ENCODE data around the gene ZACN.

The ZACN gene

DNA sequence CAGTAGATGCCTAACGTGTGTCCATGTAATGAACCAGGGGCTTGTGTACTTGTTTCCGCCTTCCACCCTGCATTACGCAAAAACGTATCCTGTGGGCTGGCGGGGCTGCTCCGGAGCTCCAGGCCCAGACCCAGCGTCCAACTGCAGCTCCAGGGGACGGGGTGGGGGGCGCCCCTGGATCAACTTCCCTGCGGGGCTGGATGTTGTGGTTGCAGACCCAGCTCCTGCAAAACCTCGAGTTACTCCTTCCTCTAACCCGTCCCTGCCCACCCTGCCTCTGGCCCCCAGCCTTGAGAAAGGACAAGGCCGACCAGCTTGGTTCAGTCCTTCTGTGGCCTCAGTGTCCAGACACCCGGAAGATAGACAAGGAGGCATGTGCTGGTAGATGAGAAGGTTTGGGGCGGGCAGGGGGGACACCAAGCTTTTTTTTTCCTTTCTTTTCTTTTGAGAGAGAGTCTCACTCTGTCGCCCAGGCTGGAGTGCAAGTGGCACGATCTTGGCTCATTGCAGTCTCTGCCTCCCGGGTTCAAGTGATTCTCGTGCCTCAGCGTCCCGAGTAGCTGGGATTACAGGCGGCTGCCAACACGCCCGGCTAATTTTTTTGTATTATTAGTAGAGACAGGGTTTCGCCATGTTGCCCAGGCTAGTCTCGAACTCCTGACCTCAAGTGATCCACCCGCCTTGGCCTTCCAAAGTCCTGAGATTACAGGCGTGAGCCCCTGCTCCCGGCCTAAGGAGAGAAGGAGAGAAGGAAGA, 25.3 kb downstream of the ZACN start:
- DNase-seq = no peak

DNA sequence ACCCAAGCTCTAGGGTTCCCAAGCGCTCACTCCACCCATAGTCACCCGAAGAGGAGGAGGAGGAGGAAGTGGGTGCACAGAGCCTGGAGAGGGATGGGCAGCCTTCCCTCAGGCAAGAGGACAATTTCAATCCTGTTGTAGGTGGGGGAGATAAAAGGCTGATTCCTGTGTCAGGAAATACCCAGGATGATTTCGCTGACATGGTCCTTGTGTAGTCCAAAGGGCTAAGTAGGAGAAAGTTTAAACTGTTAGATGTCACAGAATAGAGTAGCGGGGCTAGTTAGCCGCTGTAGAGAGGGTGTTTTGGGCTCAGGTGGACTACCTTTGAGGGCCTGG, 25.9 kb downstream of the ZACN start:
- DNase-seq = no peak

DNA sequence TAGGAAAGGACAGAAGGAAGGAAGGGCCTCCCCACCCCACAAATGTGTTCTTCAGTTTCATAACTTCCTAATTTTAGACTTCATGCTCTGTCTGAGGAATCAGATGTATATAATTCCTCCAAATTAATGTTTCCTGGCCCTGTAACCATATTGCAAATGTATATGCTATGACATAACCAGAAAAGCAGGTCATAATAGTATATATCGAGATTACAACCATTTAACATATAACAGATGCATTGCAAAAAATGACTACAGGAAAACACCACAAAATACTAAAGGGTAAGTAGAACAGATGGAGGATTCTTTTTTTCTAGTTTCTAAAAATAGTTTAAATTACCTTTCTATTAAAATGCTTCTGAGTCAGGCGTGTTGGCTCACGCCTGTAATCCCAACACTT, 27.7 kb downstream of the ZACN start:
- DNase-seq = no peak

DNA sequence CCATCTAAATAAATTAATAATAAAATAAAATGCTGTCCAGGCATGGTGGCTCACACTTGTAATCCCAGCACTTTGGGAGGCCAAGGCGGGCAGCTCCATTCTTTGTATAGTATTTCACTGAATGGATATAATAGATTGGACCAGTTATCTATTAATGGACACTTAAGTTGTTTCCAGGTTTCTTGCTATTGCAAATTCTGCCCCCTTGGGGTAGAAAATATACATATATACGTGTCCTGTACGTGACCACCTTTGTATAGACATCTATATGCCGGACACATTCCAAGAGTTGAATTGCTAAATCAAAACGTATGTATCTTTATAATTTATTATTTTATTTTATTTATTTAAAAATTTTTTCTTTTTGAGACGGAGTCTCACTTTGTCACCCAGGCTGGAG, 28.5 kb downstream of the ZACN start:
- peak in 1 of 2 donors; percentile 25 for DNase-seq

DNA sequence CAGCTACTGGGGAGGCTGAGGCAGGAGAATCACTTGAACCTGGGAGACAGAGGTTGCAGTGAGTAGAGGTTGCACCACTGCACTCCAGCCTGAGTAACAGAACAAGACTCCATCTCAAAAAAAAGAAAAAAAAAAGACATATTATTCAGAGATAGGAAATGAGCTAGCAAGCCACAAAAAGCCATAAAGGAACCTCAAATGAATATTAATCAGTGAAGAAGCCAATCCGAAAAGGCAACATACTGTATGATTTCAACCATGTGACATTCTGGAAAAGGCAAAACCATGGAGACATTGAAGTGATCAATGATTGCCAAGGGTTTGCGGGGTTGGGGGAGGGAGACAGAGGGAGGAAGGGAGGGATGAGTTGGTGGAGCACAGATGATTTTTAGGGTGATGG, 33.0 kb downstream of the ZACN start:
- no peak for DNase-seq

DNA sequence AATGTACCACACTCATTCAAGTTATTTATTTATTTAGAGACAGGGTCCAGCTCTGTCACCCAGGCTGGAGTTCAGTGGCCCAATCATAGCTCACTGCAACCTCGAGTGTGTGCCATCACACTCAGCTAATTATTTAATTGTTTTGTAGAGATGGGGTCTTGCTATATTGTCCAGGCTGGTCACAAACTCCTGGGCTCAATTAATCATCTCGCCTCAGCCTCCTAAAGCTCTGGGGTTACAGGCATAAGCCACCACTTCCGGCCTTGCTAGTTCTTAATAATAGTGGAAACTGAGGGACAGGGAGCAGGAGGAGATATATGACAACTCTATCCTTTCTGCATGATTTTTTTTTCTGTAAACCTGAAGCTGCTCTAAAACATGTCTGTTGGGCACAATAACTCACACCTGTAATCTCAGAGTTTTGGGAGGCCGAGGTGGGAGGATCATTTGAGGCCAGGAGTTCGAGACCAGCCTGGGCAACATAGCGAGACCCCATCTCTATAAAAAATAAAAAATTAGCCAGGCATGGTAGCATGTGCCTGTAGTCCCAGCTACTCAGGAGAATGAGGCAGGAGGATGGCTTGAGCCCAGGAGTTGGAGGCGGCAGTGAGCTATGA, 36.3 kb downstream of the ZACN start:
- DNase-seq = no peak

DNA sequence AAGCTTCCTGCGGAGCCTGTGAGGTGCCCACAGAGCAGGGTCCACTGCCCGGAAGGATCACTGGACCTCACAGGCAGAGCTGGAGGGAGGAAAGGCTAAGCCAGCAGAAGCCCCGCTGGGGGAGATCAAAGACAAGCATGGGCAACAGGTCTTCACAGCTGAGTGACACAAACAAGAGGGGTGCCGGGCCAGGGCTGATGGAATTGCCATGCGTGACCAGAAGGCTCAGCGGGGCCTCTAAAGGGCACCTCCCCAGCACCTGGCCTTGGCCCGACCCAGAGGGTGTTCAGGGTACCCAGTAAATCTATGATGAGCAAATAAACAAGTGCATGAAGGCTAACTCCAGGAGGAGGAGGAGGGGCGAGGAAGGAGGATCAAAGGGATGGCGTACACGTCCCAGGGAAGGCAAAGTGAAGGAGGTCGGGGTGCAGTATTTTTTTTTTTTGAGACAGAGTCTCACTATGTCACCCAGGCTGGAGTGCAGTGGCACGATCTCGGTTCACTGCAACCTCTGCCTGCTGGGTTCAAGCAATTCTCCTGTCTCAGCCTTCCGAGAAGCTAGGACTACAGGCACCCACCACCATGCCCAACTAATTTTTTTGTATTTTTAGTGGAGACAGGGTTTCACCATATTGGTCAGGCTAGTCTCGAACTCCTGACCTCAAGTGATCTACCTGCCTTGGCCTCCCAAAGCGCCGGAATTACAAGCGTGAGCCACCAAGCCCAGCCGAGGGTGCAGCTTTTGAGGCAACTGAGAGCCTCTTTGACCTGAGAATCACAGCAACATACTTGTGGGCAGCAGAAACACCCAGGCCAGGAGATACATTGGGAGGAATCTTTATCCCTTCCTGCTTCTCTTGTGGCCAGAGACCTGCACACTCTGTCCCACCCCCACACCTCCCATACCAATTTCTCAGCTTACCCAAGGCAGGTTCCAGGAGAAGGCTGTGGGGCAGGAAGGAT, 40.7 kb downstream of the ZACN start:
- no peak for DNase-seq

DNA sequence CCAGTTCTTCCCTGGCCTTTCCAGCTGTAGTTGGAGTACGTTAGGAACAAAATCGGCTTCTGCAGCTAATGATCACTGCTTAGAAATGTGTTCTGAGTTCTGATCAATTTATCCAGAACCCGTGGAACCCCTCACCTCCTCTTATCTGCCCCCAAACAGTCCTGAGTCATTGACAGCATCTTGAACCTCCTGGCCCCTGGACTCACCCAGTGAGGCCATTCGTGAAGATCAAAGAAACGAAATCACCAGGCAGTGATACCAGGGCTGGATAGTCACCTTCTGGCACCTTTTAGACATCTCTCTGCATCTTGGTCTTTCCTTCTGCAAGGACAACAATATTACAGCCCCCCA, 41.7 kb downstream of the ZACN start:
- DNase-seq = no peak

DNA sequence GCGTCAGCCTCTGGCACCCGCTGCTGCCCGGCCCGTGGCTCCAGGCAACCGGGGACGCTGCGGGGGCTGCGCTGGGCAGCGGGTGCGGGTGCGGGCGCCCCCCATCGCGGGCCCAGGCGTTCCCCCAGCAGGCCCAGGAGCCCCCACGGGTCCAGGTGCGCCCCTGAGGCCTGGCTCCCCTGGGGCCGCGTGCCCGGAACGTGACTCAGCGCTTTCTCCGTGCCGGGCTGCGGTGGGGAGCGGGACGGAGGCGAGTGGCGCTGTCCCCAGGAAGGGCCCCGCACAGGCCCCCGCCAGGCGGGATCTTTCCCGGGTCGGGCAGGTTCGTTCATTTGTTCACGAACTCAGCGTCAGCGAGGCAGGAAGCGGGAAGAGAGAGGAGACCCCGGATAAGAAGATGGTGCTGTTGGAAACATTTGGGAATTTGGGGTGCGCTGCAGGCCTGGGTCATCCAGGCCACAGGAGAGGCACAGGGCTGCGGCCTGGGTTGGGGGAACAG, 43.0 kb downstream of the ZACN start:
- no peak for DNase-seq

DNA sequence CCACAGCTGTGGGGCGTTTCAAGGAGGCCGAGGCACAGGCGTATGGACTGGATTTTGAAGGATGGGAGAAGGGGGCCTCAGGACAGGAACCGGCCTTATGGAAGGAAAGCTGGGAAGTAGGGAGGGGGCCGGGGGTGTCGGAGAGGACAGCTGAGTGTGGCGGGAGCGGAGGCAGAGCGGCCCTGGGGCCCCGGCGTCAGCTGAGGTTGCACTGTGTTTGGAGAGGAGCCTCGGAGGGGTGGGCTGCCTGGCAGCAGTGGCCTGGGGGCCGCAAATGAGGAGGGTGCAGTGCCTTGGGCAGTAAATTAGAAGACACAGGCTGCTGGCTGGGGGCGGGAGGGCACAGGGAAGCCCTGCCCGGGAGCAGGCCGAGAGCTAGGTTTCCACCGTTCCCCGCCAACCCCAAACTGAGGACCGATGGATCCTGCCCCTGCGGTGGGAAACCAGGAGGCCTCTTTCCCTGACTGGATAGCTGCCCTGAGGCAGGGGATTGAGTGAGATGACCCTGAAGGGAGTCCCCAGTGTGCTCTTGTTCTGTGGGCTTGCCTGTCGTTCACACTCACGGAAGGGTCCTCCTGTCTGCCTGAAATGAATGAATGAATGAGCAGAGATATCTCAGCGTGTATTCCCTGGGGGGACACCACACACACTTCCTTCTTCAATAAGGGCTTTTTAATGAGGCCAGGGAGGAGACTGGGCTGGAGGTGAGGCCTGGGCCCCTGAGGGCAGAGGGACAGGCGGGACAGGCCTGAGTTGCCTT, 43.6 kb downstream of the ZACN start:
- no peak for DNase-seq

DNA sequence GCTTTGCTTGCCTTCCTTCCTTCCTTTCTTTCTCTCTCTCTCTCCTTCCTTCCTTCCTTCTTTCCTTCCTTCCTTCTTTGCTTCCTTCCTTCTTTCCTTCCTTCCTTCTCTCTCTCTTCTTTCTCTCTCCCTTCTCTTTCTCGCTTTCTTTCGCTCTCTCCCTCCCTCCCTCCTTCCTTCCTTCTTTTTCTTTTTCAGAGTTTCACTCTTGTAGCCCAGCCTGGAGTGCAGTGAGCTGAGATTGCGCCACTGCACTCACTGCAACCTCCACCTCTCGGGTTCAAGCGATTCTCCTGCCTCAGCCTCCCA, 44.2 kb downstream of the ZACN start:
- DNase-seq = no peak

DNA sequence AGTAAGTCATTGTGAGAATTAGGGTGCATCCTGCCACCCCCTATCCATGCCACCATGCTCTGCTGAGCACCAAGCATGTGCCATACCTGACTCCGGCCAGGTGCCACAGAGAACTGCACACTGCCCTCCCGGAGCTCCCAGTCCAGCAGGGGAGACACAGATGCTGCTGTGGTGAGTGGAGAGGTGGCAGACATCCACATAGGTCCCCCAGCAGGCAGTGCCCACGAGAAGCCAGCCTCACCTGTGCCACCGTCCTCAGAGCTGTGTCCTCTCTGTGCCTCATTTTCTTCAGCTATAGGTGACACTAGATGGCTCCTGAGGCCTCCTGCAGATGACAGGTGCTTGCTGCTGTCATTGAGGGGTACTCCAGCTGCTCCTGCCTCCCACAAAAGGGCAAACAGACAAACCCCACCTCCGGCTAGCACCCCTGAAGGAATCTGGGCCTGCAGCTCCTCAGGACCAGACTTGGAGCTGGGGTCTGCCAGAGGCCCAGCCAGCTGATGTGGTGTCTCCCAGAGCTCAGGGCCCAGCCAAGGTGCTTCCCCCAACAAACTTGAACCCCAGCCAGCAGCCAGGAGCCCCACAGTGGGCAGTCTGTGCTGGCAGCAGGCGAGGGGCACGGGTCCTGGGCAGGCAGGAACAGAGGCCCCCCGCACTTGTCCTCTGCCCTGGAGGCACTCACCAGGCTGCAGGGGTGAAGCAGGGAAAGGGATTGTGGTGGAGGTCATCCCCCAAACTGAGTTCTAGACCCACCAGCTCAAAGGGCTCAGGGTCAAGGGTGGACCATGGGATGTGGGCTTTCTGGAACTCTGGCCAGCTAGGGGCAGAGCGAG, 45.0 kb downstream of the ZACN start:
- DNase-seq = no peak

DNA sequence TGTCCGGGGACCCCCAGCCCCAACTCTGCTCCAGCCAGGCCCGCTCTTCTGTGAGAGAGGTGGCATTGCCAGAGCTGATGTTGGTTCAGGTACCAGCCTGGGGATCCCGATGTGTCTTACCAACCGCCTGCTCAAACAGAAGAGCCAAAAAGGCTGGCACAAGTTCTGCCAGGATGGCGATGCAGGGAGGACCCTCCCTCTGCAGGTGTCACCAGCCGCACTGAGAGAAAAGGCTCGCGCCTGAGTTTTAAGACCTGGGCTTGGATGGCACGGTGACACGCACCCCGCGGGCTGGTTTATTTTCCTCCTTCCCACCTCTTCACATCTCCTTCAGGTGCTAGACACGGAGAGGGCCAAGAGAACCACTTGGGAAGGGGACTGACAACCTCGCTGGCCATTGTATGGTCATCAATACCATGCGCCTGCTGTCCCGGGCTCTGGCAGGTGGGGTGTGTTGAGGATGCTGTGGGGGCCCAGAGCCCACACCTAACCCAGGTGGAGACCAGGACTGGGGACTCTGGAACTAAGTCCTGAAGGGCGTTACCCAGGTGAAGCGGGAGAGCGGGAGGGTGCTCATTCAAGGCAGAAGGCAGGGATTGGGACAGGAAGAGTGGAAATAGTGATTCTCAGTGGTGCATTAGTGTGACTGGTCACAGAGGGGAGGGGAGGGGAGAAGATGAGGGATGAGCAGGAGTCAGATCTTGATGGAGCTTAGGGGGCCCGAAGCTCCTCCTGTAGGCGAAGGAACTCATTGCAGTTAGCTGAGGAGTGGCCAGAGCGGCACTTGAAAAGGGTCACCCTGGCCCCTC, 45.8 kb downstream of the ZACN start:
- DNase-seq = no peak

DNA sequence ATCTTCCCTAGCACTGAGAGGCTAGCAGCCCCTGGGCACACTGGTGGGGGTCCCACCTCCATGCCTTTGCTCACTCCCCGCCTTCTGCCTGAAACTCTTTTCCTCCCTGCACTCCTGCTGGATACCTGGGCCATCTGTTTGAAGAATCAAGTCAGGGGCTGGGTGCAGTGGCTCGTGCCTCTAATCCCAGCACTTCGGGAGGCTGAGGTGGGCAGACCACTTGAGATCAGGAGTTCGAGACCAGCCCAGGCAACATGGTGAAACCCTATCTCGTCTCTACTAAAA, 46.4 kb downstream of the ZACN start:
- no peak for DNase-seq

DNA sequence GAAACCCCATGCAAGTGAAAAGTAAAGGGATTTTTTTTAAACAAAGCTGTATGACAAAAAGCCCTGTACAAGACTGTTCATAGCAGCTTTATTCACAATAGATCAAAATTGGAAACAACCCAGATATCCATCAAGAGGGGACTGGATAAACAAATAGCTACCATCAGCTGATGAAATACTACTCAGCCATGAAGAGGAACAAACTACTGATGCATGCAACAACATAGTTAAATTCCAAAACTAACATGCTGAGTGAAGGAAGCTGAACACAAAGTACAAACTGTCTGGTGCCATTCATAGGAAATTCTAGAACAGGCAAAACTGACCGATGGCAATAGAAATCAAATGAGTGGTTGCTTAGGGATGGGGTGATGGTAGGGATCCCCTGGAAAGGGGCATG, 46.9 kb downstream of the ZACN start:
- DNase-seq = no peak

DNA sequence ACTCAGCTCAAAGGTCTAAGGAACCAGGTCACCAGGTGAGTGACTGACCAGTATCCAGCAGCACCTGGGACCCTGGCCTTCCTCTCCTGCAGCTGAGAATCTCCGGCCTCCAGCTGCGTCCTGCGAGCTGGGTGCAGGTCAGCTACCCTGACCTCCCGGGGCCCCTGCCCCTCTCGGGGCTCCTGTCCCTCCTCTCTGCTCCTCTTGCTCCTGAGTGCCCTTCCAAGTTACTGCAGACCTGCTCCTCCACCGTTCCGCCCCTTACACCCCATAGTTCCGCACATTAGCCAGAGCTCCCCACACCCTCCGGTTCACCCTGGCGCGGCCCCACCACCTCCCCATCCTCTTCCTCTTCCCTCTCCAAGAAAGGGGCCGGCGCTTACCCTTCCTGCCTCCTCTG, 51.5 kb downstream of the ZACN start:
- no peak for DNase-seq

DNA sequence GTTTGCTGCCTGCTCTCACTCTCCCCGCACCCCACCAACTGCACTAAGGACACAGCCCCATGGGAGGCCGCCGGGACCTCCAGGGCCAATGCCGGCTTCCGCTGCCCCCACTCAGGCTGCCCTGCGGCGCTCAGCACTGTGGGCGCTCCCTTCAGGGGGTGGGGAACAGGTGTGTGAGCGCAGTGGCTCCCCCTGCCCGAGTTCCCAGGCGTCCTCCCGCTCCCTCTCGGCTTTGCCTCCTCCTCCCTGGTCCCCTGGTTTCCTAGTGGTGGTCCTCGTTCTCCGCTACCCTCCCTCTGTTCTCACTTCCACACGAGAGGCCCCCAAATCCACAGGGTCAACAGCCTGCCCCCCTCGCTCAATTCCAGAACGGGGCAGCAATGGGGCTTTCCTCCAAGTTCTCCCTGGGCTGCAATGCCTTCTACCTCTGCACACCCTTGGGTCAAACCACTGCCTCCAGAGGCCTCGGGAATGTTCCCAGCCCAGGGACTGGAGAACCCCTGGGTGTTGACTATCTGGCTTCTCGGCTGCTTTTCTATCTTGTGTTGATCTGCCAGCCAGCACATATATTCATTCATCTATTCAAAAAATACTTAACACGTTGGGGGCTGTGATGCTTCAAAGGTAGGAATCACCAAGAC, 52.2 kb downstream of the ZACN start:
- DNase-seq = no peak

DNA sequence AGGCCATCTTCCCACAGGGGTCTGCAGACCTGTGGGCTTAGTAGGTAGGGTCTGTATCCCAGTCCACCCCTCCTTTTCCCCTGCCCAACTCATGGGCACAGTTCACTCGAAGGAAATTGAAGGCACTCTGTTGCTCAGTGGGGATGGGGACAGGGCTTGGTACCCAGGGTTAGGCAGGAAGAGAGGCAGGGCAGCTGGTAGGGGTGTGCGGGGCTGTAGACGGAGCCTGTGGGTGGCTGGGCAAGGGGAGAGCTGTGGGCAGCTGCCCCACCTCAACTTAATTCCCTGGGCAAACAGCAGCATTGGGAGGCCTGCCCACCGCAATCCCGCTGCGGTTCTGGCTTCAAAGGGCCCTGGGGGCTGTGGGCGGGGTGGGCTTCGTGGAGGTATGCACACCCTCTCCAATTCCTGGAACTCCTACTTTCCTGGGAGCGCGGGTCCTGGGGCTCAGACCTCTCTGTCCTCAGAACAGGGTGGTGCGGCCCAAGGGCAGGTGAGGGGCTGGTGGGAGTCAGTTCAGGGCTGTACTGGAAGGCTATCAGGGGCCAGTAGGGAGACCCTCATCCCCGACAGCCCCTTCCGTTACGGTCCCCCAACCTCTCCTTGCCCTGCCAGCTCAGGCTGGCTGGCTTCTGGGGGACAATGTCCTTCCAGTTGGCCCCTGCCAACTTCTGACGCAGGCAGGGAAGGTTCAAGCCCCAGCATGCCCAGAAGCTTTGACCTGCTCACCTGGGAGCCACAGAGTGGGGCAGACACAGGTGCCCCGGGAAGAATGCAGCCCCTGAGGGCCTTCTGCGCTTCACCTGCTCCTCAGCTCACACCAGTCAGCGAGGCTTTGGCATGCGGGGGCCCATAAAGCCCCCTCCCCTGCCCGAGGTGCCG, 53.0 kb downstream of the ZACN start:
- DNase-seq = no peak
